ENCODE data around the gene FADS3. TPM values are rescaled to one million over a fixed set of nuclear protein-coding genes. Genes with fewer than 3 reads are reported as not detected.

The FADS3 gene
- total RNA-seq, 4 donors from 2014 or later = 9.5 to 76.7 (median 18.4) TPM

GRCh38 chr11:61864814-61865775, 26.2 kb downstream of the FADS3 start:
- H3K36me3 ChIP-seq = peaks cover 0 to 16% (median 0%) of the 10 kb centered on the region in 3 donors
- no peak for TF ChIP-seq CTCF (IDR thresholded peaks at IDR 0.05)
- TF ChIP-seq POLR2A (IDR thresholded peaks at IDR 0.05) = no peak

GRCh38 chr11:61863548-61864081, 27.7 kb downstream of the FADS3 start:
- no peak overlapping the region for H3K27ac ChIP-seq
- H3K27me3 ChIP-seq = no peaks in the 10 kb centered on the region
- no peak for TF ChIP-seq CTCF (IDR thresholded peaks at IDR 0.05)
- TF ChIP-seq POLR2A (IDR thresholded peaks at IDR 0.05) = no peak
- H3K9me3 ChIP-seq = no peaks in the 10 kb centered on the region
- peaks cover 0 to 16% (median 0%) of the 10 kb centered on the region in 3 donors for H3K36me3 ChIP-seq
- no peak for DNase-seq
- no peaks in the 10 kb centered on the region for H3K4me1 ChIP-seq
- no peak overlapping the region for H3K4me3 ChIP-seq

More at GRCh38 chr11:61864814-61865775, 26.2 kb downstream of the FADS3 start:
- DNase-seq = no peak
- no peak overlapping the region for H3K4me3 ChIP-seq
- no peaks in the 10 kb centered on the region for H3K9me3 ChIP-seq
- no peak overlapping the region for H3K27ac ChIP-seq
- H3K4me1 ChIP-seq = no peaks in the 10 kb centered on the region
- H3K27me3 ChIP-seq = no peaks in the 10 kb centered on the region

GRCh38 chr11:61862714-61863547, 28.4 kb downstream of the FADS3 start:
- Histone ChIP-seq H3K9me3 (no peaks in the 10 kb centered on the region), H3K36me3 (peaks cover 0 to 17% (median 0%) of the 10 kb centered on the region in 3 donors), H3K27me3 (no peaks in the 10 kb centered on the region), H3K4me1 (no peaks in the 10 kb centered on the region), H3K27ac (no peak overlapping the region), H3K4me3 (no peak overlapping the region)
- no peak for DNase-seq
- TF ChIP-seq CTCF (IDR thresholded peaks at IDR 0.05) = no peak
- TF ChIP-seq POLR2A (IDR thresholded peaks at IDR 0.05) = no peak

- H3K4me3 ChIP-seq = no peak overlapping the region
- no peak overlapping the region for H3K27ac ChIP-seq
- H3K36me3 ChIP-seq = peaks cover 0 to 29% (median 0%) of the 10 kb centered on the region in 3 donors
- no peak for DNase-seq
- no peaks in the 10 kb centered on the region for H3K9me3 ChIP-seq
- no peak for TF ChIP-seq POLR2A (IDR thresholded peaks at IDR 0.05)
- TF ChIP-seq CTCF (IDR thresholded peaks at IDR 0.05) = no peak
- H3K4me1 ChIP-seq = no peaks in the 10 kb centered on the region
- no peaks in the 10 kb centered on the region for H3K27me3 ChIP-seq
These were observed 29.7 kb downstream of the FADS3 start for GRCh38 chr11:61861634-61862033.

All from Peyer's patch (tissue), 4 donors.